Fibroblast of upper back skin (primary cell): ENCODE data around the gene TMEM187.

Experiments
- DNase-seq: peaks from one replicate; pipeline ENCODE4 v3.0.0-alpha.2; 2013

The TMEM187 gene

DNA sequence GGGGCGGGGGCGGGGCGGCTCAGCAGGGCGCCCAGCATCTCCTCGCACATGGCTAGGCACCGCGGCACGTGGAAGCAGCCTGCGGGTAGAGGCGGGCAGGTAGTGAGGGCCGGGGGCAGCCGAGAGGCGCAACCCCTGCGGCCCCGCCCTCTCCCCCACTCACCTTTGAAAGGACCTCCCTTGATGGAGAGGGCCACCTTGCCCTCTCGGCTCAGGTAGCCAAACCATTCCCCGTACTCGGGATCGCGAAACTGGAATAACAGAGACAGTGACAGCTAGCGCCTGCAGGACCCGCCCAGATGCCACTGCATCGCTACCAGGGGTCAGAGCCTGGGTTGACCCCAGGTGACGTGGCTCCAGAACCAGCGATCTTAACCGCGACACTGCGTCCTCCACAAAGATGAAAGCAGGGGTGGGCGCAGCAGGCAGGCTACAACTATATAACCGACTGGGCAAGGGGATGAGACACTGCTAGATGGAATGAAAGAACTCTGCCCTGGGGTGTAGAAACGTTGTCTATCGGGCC lies 37.2 kb upstream of the TMEM187 start:
- no peak for DNase-seq

DNA sequence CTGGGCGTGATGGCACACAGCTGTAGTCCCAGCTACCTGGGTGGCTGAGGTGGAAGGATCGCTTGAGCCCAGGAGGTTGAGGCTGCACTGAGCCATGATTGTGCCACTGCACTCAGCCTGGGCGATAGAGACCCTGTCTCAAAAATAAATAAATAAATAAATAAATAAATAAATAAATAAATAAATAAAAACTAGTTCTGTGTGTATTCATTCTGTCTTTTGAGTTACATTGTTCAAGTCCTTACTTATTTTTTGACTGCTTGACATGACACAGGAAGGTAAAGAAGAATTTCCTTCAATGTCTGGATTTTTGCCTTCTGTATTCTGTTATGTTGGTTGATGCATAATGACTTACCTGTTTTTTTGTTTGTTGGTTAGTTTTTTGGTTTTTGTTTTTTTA lies 35.5 kb upstream of the TMEM187 start:
- no peak for DNase-seq

- no peak for DNase-seq
Observed at GRCh38 chrX:153938226-153938786, 34.2 kb upstream of the TMEM187 start.

- no peak for DNase-seq
Observed at GRCh38 chrX:153939573-153939972, 33.0 kb upstream of the TMEM187 start.

DNA sequence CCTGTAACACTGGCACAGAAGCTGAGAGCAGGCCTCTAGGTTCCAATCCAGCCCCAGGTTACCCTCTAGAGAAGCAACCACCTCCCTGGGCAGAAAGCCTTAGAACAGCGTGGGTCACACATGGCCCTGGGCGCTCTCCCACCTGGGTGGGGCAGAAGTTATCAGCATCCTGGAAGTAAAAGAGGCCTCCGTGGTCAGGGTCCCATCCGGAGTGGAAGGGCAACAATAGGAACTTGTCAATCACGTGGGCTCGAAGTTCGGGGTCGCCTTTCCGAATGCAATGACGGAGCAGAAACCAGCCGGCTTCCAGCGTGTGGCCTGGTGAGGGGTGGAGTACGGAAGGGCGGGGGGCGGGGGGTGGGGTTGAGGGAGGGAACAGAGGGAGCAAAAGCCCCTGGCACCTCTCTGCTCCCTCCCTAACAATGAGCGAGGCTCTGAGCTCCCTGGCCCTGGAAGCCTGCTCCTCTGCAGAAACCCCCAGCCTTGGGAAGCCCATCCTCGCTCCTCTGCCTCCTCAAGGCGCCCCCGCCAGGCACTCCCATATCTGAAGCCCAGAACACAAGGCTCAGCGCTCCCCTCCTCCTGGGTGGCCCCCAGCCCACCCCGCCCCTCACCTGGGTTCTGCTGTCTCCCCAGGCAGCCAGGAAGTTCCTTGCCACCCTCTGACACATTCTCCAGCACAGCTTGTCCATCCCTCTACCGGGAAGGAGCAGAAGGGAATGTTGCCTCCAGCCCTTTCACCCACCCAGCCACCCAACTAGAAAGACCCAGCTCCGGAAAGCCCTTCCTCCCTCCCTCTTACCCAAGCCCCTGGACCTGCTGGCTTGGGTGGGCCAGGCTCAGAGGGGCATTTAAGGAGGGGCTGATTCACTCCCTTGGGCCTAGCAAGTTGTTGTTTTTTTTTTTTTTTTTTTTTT lies 31.0 kb upstream of the TMEM187 start:
- no peak for DNase-seq

GRCh38 chrX:153944140-153944799 lies 28.3 kb upstream of the TMEM187 start, which contains the start of gene RENBP:
Gene RENBP, minus strand, starts transcription at chrX:153944643. Its CDS starts 33 bp downstream, at chrX:153944610.
- DNase-seq, result no peak

- no peak for DNase-seq
Observed at GRCh38 chrX:153944800-153945150, 27.8 kb upstream of the TMEM187 start.

DNA sequence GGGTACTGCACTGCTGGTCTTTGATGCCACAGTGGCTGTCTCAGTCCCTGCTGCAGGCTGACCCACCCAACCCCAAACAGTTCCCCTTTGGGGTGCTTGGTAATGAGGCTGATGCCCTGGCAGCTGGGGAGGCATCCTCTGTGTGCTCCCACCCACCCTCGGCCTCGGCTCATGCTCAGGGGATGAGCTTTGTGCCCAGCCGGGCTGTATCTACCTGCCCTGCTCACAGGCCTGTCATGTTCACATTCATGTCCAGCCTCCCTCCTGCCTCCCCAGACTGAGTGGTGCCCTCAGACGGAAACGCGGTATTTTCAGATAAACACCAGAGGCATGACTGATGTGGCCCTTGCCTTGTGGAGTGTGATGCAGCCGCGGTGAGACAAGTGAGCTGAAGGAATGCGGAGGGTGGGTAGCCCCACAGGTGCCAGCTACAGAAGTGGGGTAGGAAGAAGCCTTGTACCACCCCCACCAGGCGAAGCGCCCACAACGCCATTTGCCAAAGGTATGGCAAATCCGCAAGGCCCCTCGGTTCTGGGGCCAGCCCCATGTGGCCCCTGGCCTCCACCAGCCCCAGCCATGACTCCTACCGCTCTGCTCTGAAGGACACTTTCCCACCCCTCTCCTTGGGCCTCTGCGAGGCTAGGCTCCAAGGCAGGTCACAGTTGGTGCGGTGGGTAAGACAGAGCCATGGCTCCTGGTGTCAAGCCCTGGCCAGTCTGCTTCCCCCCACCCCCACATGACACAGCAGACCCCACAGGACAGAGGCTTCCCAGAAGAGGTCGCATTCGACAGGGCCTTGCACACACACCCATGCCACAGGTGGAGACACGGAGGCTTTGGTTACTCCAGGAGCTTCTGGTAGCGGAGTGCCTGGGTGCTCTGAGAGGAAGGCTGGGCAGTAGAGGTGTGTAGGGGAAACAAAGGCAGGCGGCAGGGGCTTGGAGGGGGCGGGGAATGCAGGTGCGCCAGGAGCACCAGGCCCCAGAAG lies 26.3 kb upstream of the TMEM187 start:
- DNase-seq, result no peak

DNA sequence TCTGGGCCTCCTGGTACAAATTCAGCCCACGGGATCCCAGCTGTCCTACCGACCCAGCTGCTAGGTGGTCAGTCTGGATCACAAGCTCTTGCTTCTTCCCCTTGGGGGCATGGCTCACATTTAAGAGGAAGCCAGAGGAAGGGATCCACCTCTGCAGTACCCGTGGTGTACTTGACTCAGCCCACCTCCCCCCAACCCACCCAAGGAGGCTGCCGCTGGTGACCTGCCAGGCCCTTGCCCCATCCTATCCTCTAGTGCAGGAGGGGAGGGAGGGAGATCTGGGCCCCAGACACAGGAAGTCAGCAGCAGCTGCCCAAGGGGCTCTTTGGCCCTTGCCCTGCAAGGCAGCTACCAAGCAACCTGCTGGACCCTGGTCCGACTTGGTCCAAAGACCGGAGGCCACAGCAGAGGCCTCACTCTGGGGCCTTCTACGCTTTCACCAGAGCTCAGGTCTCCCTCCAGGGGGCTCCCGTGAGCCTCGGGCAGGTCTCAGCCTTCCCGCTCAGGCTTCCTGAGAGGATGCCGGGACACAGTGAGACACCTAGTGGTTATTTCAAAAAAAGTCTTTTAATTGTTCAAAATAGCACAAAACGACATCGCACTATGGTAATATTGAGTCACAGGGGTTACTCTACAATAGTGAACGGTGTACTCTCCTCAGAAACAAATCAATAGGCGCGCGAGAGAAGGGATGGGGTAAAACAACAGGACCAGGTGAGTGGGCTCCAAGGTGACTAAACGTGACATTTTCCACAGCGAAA lies 25.4 kb upstream of the TMEM187 start:
- peak; percentile 75 for DNase-seq

GRCh38 chrX:153948002-153948466 lies 24.5 kb upstream of the TMEM187 start:
- DNase-seq, result no peak

DNA sequence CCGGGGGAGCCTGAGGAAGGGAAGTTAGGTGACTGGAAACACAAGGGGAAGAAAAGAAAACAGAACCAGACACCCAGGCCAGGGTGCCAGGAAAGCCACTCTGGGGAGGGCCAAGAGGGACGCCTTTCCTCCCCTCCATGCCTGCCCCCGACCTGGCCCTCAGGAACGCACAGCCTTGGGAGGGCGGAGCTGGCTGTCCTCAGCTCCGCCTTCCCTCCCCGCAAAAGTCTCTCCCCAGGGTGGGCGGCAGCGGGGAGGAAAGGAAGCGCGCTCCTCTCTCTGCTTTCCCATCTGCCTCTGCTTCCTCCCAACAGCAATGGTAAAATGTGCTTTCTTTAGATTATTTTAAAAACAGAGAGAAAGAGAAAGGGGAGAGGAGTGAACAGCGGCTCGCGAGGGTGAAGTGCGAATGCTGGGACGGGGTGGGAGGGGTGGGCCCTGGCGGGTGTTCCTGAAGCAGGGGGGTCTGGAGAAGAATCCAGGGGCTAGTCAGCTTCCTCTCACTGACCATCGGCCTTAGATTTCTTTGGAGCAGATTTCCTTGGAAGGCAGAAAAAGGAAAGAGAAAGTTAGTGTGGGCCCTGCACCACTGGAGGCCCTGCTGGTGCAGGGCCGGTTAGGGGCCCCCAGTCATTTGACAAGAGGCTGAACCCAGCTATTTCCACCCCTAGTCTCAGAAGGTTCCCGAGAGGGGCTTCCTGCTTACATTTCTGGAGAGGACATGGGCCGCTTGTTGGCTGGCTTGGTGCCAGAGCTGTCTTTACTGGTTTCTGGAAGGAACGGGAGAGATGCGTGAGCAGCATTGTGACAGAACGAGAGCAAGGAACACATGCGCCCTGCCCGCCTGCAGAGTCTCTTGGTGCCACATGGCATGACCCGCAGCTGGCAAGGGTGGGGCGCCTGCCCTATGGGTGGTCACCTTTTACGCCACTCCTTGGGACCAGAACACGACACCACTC lies 23.4 kb upstream of the TMEM187 start:
- no peak for DNase-seq

DNA sequence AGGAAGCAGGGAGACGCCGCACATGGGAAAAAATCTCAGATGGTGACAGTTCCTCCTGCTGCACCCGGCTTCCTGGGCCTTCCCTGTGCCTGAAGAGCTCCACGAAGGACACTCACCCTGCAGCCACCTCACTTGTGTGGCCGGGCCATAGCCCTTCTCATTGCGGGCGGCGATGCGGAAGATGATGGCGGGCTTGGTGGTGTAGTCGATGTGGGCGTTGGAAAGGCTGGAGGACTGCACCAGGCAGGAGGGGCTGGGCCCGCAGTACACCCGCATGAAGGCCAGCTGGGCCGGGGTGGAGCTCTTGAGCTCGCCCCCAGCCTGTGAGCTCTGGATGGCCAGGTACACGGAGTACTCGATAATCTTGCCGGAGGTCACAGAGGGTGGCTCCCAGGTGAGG lies 22.4 kb upstream of the TMEM187 start:
- no peak for DNase-seq

- no peak for DNase-seq
Observed at GRCh38 chrX:153951683-153952372, 20.7 kb upstream of the TMEM187 start.

DNA sequence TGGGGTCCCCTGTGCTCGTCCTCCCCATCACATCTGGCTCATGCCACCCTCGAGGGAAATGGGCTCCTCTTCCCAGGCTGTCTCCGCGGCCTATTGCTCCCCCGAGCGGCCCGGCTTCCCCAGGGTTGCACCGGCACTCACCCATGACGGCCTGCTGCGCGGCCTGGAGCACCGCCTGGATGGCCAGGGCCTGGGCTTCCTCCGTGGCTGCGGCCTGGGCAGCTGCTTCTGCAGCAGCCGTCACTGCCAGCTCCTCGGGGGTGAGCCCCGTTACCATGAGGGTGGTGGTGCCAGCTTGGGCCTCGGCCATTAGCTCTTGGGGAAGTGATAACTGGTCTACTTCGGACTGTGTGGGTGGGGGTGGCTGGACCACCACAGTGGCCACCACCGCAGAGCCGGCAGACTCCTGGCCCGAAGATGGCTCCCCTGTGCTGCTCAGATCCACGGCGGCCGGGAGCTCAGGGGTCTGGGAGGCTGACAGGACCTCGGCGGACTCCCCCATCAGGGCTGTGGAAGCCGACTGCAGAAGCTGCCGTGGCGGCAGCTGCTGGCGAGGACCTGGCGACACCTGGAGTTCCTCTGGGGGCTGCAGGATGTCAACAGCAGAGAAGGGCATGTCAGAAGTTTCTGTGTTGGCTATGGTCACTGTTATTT lies 20.1 kb upstream of the TMEM187 start:
- DNase-seq, result no peak

GRCh38 chrX:153953342-153953830 lies 19.2 kb upstream of the TMEM187 start:
- peak; percentile 63 for DNase-seq

DNA sequence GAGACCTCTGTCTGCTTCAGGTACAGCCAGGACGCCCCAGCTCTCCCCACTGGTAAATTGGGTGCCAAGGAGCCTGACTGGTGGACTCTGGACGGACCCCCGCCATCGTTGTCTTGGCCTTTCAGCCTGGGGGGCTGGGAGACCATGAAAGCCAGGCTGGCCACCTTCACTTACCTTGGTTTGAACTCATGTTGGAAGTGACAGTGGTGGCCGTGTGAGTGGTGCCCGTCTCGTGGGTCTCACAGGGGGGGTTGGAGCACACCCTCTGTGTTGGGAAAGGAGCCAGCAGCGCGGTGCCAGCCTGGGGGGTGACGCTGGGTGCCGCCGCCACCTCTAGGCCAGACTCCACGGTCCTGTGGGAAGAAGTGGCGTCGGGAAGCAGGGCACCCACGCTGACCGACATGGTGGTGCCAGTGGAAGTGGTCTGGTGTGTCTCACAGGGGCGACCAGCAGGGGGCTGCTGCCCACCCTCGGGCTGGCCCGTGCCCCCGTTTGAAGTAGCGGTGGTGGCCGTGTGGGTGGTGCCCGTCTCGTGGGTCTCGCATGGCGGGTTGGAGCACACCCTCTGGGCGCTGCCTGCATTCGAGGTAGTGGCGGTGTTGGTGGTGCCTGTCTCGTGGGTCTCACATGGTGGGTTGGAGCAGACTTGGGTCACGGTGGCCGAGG lies 18.5 kb upstream of the TMEM187 start:
- no peak for DNase-seq

DNA sequence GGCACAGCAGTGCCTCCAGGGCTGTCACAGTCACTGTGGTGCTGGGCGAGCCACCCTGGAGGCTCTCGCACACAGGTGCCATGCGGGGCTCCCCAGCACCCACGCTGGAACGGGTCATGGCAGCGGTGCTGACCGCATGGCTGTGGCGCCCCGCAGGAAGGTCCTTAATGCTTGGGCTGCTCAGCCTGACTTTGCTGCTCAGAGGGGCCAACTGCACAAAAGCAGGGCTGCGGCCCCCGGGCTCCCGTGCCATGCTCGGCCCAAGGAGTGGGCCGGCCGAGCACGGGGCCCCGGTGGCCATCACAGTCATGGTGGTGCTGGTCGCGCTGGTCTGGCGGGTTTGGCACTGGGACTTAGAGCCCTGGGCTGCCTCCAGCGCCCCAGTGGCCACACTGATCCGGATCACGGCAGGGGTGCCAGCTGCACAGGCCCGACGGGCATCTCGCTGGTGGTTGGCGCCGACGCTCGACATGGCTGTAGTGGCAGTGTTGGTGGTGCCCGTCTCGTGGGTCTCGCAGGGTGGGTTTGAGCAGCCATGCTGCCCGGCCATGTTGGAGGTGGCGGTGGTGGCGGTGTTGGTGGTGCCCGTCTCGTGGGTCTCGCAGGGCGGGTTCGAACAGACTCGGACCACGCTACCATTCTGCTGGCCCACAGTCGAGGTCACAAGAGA lies 17.9 kb upstream of the TMEM187 start:
- DNase-seq, result no peak

DNA sequence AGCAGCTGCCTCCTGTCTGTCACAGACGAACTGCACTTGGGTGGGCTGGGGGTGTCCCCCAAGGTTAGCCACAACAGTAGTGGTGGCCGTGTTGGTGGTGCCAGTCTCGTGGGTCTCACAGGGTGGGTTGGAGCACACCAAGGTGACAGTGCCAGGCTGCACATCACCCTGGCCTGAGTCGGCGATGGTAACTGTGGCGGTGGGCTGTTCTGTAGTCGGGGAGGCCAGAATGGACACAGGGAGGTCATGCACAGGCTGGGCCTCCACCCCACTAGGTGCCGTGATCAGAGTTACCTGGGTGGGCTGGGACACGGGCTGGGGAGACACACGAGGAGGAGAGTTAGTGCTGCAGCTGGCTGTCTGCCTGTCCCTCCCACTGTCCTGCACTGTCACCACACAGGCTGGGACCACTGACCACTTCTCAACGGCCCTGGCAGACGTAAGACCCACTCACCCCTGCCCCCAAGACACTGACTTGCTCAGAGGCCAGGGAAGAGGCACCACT lies 17.3 kb upstream of the TMEM187 start:
- DNase-seq, result no peak
